Measurements from ENCODE around the gene CRISP2.
"Not testable (repeated sequence)": the region's sequence is repeated elsewhere in the genome, so short reads cannot be mapped to it uniquely, and the experiment has no call there.

The CRISP2 gene

GRCh38 chr6:49713346-49713745 lies at the start of gene CRISP2:
TSS of gene CRISP2 (minus strand) at chr6:49713543. CDS start at chr6:49709196, 4,347 bp downstream.
- no peak for DNase-seq

- DNase-seq = no peak
These were observed 30.9 kb upstream of the CRISP2 start, which contains the start of gene CRISP3 for GRCh38 chr6:49744259-49744658. TSS of gene CRISP3 (minus strand) at chr6:49744388. CDS start at chr6:49744367, 21 bp downstream.

- no peak for DNase-seq
These were observed 30.1 kb upstream of the CRISP2 start for GRCh38 chr6:49743429-49743828.

- no peak for DNase-seq
These were observed 26.1 kb upstream of the CRISP2 start for GRCh38 chr6:49739423-49739822.

DNA sequence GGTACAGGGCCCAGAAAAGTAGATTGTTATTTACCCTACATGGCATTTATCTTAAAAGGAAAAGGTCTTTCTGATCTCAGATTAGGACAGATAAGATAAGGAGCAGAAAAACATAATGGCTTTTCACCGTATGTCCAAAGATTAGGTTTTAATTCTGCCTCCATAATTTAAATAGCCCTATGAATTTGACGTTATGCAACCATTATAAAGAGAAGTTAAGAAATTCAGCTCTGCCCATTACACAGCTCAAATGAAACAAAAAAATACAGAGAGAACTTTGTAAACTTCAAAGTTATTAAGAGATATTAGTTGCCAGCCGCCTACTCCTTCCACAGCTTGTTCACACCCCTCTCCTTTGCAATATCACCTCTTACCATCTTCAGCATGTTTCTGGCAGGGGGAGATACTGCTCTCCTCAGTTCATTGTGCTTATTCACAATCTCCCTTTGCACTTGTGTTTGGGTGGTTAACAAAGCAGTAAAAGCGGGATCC lies 22.7 kb upstream of the CRISP2 start:
- DNase-seq = no peak

DNA sequence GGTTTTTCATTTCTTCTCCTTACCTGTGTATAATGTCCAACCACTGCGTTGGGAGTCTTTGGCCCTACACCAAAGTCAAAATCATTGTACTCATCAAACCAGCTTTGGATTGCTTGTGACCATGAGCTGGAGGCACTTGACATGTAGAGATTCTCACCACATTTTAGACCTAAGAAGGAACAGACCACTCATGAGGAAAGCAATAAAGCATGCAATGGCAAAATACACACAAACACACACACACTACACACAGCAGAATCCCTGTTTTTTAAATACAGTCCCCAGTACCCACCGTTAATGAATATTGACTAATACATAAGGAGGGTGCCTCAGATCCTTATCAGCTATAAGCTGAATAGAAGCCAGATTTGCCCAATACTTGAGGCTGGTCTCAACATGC lies 20.3 kb upstream of the CRISP2 start:
- no peak for DNase-seq

GRCh38 chr6:49732781-49733180 lies 19.4 kb upstream of the CRISP2 start:
- DNase-seq = no peak

DNA sequence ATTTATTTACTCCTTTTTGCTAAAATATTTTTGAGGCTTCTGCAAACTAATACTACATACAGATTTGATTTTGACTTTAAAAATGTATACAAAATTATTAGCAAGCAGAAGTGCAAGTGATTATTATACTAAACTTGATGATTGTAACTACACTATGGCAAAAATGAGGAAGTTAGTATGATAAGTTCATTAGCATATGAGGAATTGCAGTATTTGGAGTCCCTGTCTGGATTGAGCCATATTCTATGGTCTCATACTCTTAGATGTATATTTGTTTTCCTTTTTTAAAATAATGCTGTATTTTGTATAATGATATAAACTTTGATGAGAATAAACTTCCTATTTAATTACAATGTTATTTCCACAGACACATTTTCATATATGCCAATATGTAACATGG lies 16.9 kb upstream of the CRISP2 start:
- no peak for DNase-seq

DNA sequence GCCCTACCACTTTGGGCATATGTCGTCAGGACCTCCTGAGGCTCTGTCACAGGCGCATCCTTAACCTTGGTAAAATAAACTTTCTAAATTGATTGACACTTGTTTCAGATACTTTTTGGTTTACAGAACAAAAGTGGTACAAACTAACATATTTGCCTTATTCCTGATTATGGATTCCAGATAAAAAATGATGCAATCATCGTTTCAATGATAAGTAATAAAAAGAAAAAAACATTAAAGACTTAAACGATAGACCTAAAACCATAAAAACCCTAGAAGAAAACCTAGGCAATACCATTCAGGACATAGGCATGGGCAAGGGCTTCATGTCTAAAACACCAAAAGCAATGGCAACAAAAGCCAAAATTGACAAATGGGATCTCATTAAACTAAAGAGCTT lies 10.6 kb upstream of the CRISP2 start:
- DNase-seq = not testable (repeated sequence)

DNA sequence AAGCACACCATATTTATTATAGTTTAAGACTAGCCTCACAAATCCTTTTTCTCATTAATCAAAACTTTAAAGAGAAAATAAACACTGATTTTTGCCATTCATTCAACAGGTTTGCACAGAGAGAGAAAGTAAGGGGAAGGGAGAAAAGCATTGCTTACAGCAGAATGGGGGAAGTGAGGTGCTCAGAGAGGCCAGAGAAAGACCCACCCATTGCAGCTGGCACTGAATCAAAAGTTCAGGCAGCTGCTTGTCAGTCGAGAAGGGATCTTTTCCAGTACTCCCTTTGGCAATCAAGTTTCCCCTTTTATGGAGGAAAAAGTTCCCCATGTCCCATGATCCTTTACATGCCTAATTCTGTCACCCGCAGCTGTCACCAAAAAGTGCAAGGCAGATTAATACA lies 8.0 kb upstream of the CRISP2 start:
- no peak for DNase-seq

GRCh38 chr6:49720372-49720771 lies 7.0 kb upstream of the CRISP2 start:
- no peak for DNase-seq

GRCh38 chr6:49698478-49698877 lies 14.9 kb downstream of the CRISP2 start:
- DNase-seq = no peak

- DNase-seq = no peak
These were observed 19.8 kb downstream of the CRISP2 start for GRCh38 chr6:49693512-49693911.

- no peak for DNase-seq
These were observed 20.8 kb downstream of the CRISP2 start for GRCh38 chr6:49692534-49692933.

DNA sequence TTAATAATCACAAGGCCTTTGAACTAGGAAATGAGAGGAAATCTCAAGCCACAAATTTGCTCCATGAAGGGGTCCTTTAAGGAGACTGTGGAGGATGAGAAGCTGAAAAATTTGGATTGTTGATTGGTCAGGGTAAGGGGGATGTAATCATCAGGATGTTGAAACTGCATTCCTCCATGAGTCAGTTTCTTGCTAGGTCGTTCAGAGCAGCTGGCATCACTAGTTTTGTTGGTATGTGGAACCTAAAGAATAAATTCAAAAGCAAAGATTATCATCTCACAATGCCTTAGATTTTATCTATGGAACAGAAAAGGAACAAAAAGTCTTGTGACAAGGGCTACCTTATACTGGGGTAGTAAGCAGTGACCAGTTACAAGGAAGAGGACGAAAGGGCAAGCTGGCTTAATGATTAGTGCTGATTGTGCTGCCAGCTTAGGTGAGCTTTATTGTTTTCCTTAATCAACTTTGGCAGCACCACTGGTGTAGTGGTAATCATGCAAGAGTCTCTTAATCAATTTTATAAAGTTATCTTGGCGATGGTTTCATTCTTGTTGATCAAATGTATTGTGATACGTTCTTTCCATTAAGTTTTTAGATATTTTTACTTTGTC lies 36.6 kb downstream of the CRISP2 start:
- no peak for DNase-seq

DNA sequence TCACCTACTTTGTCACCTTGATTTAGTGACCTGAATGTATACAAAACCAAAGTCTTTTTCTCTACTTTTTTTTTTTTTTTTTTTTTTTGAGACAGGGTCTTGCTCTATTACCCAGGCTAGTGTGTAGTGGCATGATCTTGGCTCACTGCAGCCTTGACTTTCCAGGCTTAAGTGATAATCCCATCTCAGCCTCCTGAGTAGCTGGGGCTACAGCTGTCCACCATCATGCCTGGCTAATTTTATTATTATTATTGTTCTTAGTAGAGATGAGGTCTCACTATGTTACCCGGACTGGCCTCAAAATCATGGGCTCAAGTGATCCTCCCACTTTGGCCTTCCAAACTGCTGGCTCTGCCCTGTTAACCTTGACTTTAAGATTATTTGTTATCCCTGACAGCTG lies 37.5 kb downstream of the CRISP2 start:
- DNase-seq = no peak

- DNase-seq = no peak
These were observed 45.2 kb downstream of the CRISP2 start for GRCh38 chr6:49668083-49668511.

GRCh38 chr6:49666930-49667757 lies 46.2 kb downstream of the CRISP2 start:
- DNase-seq = no peak

GRCh38 chr6:49666480-49666879 lies 46.9 kb downstream of the CRISP2 start:
- DNase-seq = no peak

DNA sequence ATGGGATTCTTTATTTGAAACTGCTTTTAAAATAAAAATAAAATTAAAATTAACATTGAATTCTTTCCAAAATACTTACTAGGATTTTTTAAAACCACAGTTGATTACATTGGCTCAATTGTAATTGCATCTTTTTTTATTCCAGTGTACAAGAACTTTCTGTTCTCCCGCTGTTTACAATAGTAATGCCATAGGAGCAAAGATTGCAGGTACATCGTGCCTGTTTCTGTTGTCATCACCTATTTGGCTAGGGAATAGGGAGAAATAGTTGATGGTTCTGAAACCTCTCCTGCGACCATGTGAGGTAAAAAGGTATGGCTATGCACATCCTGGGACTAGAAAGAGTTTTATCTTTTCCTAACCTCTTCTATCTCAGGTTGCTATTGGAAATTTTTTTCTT lies 48.5 kb downstream of the CRISP2 start:
- no peak for DNase-seq

GRCh38 chr6:49664054-49664453 lies 49.3 kb downstream of the CRISP2 start:
- DNase-seq = not testable (repeated sequence)

GRCh38 chr6:49662892-49663261 lies 50.5 kb downstream of the CRISP2 start:
- no peak for DNase-seq

DNA sequence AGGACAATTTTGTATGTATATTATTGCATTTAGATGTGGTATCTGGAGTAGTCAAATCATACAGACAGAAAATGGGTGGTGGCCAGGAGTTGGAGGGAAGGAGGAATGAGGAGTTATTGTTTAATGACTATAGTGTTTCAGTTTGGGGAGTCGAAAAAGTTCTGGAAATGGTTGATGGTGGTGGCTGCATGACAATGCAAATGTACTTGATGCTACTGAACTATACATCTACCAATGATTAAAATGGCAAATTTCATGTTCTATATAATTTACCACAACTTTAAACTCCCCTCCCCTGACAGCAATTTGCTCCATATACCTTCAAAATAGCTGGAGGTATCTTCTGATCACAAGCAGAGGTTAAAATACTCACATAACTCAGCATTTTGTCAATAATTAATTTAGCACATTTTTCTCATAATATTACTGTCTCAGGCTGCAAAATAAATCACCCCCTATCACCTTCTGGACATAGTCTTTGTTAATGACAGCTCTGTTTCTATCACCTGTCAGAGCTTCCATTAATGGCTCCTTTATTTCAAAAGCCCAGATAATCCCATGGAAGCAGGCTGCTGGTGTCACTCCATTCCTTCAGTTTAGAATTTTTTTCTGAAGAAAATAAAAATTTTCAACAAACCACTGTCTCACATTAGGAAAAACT lies 51.0 kb downstream of the CRISP2 start:
- no peak for DNase-seq

GRCh38 chr6:49653942-49654341 lies 59.4 kb downstream of the CRISP2 start:
- DNase-seq = no peak

Data from NCI-H2081 treated with DMSO at 0.1 percent for 48 hours (cell line).